SU-DHL-6 (cell line): ENCODE results near the gene NCOA3.

Source experiments
- H2AFZ ChIP-seq: fragments of 200-600 bp; sonication (generic); 2 replicates; pipeline ENCODE4 v1.6.1; 2014; ENCODE audit warnings: low read depth, mild to moderate bottlenecking, moderate library complexity, mixed read lengths, antibody characterized with exemption, low read length; ENCODE audit not compliant: severe bottlenecking
- H3F3A ChIP-seq: fragments of 200-600 bp; shearing (Covaris generic); 2 replicates; pipeline ENCODE4 v1.6.0; 2016; ENCODE audit warnings: antibody characterized with exemption, mild to moderate bottlenecking; ENCODE audit not compliant: insufficient read depth
- H3K27ac ChIP-seq: fragments of 200-600 bp; sonication (generic); 2 replicates; pipeline ENCODE4 v1.5.1; 2016; ENCODE audit warnings: low read depth, mild to moderate bottlenecking, low read length, moderate library complexity, mixed read lengths
- H3K27me3 ChIP-seq: fragments of 200-600 bp; sonication (generic), shearing (Covaris generic); 2 replicates; pipeline ENCODE4 v1.6.0; 2014; ENCODE audit warnings: mild to moderate bottlenecking, low read length
- H3K36me3 ChIP-seq: fragments of 200-600 bp; sonication (generic); 2 replicates; pipeline ENCODE4 v1.6.1; 2014; ENCODE audit warnings: mild to moderate bottlenecking, low read length, mixed read lengths
- H3K4me2 ChIP-seq: fragments of 300-600, 200-600 bp; shearing (Covaris generic), sonication (generic); 2 replicates; pipeline ENCODE4 v1.6.0; 2014; ENCODE audit warnings: low read length, low read depth, mild to moderate bottlenecking; ENCODE audit not compliant: poor library complexity, severe bottlenecking
- H3K4me3 ChIP-seq: fragments of 200-600 bp; sonication (generic); 2 replicates; pipeline ENCODE4 v1.5.1; 2014; ENCODE audit warnings: antibody characterized with exemption, low read length, mild to moderate bottlenecking, mixed read lengths; ENCODE audit not compliant: insufficient read depth, poor library complexity, severe bottlenecking
- H3K79me2 ChIP-seq: fragments of 200-600 bp; sonication (generic); 2 replicates; pipeline ENCODE4 v1.6.1; 2014; ENCODE audit warnings: mild to moderate bottlenecking, low read length, moderate library complexity; ENCODE audit not compliant: insufficient read depth
- H3K9ac ChIP-seq: fragments of 200-600 bp; sonication (generic); 2 replicates; pipeline ENCODE4 v1.7.0; 2014; ENCODE audit warnings: mild to moderate bottlenecking, low read length
- H3K9me2 ChIP-seq: fragments of 200-600 bp; sonication (generic); replicated peaks from 2 replicates; pipeline ENCODE4 v1.6.1; 2014; ENCODE audit warnings: low read length; ENCODE audit not compliant: insufficient read depth
- H3K9me3 ChIP-seq: fragments of 200-600 bp; sonication (generic); 2 replicates; pipeline ENCODE4 v1.6.1; 2014; ENCODE audit warnings: low read length, mixed read lengths; ENCODE audit not compliant: insufficient read depth
- H4K20me1 ChIP-seq: fragments of 200-600 bp; sonication (generic); 2 replicates; pipeline ENCODE4 v1.6.1; 2014; ENCODE audit warnings: low read depth, mild to moderate bottlenecking, antibody characterized with exemption, low read length, moderate library complexity, mixed read lengths
- EZH2phosphoT487 ChIP-seq: fragments of 200-600 bp; sonication (generic), shearing (Covaris generic); conservative IDR thresholded peaks from 2 replicates; pipeline ENCODE4 v1.6.1; 2018; ENCODE audit warnings: mild to moderate bottlenecking, antibody characterized with exemption, low read length, moderate library complexity, mixed read lengths
- TF ChIP-seq, protein P1 (sequence below): fragments of 200-600 bp; sonication (generic); IDR thresholded peaks from one replicate; pipeline ENCODE4 v1.5.1; 2017; ENCODE audit warnings: antibody characterized with exemption, mild to moderate bottlenecking, low read length, moderate library complexity; ENCODE audit not compliant: insufficient read depth, poor library complexity, severe bottlenecking

Gene NCOA3

DNA sequence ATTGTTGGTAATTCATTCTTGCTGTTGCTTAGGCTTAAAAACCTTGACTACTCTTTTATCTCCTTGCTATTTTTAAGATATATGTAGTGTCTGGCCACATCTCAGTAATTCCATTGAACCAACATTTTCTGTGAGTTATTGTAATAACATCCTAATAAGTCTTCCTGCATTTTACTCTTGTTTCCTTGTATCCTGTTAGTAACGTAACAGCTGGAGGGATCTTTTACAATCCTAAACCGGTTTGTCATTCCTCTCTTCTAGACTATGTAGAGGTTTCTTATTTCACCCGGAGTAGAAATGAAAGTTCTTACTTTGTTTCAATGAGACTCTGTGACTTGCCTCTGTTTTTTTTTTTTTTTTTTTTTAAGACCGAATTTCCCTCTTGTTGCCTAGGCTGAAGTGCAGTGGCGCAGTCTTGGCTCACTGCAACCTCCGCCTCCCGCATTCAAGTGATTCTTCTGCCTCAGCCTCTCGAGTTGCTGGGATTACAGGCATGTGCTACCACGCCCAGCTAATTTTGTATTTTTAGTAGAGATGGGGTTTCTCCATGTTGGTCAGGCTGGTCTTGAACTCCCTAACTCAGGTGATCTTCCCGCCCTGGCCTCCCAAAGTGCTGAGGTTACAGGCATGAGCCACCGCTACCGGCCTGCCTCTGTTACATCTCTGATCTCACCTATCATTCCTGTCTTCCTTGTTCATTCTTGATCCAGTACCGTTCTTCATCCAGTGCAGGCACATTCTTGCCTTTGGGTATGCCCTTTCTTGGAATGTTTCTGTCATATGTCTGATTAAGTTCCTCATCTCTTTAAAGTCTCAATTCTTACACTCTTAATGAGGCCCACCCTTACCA is 44.7 kb downstream of the NCOA3 start:
- Histone ChIP-seq H3K27ac (no peak overlapping the region), H3K4me3 (no peak overlapping the region), H3K36me3 (peaks cover 46% of the 10 kb centered on the region; the same call in 1 of the 2 replicates), H4K20me1 (peaks cover 76% of the 10 kb centered on the region), H3K27me3 (no peaks in the 10 kb centered on the region), H3K9me3 (no peaks in the 10 kb centered on the region), H3K9ac (no peak overlapping the region), H3K79me2 (peaks cover 100% of the 10 kb centered on the region), H3K4me2 (no peak overlapping the region), H3K9me2 (no peaks in the 10 kb centered on the region), H3F3A (peaks cover 78% of the 10 kb centered on the region), H2AFZ (no peak overlapping the region)
- TF ChIP-seq, protein P1, sequence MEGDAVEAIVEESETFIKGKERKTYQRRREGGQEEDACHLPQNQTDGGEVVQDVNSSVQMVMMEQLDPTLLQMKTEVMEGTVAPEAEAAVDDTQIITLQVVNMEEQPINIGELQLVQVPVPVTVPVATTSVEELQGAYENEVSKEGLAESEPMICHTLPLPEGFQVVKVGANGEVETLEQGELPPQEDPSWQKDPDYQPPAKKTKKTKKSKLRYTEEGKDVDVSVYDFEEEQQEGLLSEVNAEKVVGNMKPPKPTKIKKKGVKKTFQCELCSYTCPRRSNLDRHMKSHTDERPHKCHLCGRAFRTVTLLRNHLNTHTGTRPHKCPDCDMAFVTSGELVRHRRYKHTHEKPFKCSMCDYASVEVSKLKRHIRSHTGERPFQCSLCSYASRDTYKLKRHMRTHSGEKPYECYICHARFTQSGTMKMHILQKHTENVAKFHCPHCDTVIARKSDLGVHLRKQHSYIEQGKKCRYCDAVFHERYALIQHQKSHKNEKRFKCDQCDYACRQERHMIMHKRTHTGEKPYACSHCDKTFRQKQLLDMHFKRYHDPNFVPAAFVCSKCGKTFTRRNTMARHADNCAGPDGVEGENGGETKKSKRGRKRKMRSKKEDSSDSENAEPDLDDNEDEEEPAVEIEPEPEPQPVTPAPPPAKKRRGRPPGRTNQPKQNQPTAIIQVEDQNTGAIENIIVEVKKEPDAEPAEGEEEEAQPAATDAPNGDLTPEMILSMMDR = no peak
- TF ChIP-seq EZH2phosphoT487 = no peak

DNA sequence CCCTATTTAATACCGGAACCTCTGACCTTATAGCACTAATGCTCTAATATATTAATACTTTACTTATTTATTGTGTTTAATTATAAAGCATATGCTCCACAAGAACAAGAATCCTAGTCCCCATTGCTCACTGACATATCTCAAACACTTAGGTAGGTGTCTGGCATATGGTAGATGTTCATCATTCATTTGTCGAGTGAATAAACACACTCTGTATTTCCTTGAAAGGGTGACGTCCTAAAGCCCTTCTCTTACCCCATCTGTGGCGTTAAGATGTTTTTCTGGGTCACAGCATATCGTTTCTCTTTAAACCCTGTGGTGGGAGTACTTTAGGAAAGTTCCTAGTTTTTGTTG is 45.3 kb downstream of the NCOA3 start:
- H3K9ac ChIP-seq = no peak overlapping the region
- no peak overlapping the region for H3K27ac ChIP-seq
- H4K20me1 ChIP-seq = peaks cover 76% of the 10 kb centered on the region
- H2AFZ ChIP-seq = no peak overlapping the region
- H3K9me3 ChIP-seq = no peaks in the 10 kb centered on the region
- no peak for TF ChIP-seq EZH2phosphoT487
- TF ChIP-seq, protein P1 = no peak
- H3K36me3 ChIP-seq = peaks cover 48% of the 10 kb centered on the region; the same call in 1 of the 2 replicates
- no peak overlapping the region for H3K4me3 ChIP-seq
- H3F3A ChIP-seq = peaks cover 78% of the 10 kb centered on the region
- peaks cover 100% of the 10 kb centered on the region for H3K79me2 ChIP-seq
- no peaks in the 10 kb centered on the region for H3K27me3 ChIP-seq
- H3K4me2 ChIP-seq = no peak overlapping the region
- no peaks in the 10 kb centered on the region for H3K9me2 ChIP-seq

DNA sequence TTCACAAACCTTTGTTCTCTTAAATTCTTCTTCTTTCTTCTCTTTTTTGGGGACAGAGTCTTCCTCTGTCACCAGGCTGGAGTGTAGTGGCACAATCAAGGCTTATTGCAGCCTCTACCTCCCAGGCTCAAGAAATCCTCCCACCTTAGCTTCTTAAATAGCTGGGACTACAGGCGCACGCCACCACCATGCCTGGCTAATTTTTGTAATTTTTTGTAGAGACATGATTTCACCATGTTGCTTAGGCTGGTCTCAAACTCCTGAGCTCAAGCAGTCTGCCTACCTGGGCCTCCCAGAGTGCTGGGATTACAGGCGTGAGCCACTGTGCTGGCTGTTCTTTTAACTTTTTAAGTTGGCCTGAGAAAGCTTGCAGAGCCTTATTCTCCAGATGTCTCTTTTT is 48.0 kb downstream of the NCOA3 start:
- Histone ChIP-seq H4K20me1 (peaks cover 60% of the 10 kb centered on the region), H3K9me2 (no peaks in the 10 kb centered on the region), H3K4me2 (peak overlapping the region; percentile 30), H3K27ac (peak overlapping the region; percentile 50; the same call in 1 of the 2 replicates), H2AFZ (no peak overlapping the region), H3F3A (peaks cover 67% of the 10 kb centered on the region), H3K79me2 (peaks cover 88% of the 10 kb centered on the region), H3K27me3 (no peaks in the 10 kb centered on the region), H3K9me3 (no peaks in the 10 kb centered on the region; the same call in 1 of the 2 replicates), H3K9ac (no peak overlapping the region), H3K36me3 (peaks cover 50% of the 10 kb centered on the region), H3K4me3 (no peak overlapping the region)
- TF ChIP-seq, protein P1 = no peak
- no peak for TF ChIP-seq EZH2phosphoT487
